Upper lobe of left lung (tissue), 6 donors: ENCODE results near the gene RUFY1. TPM values are rescaled to one million over a fixed set of nuclear protein-coding genes. Genes with fewer than 3 reads are reported as not detected.

Experiments used
- ATAC-seq, 2 donors: fragments of 200-7000 bp; cut with Tn5 transposase; one replicate each; pipeline ENCODE4 v1.9.1; 2022; ENCODE audit warnings: mild to moderate bottlenecking in 2 of 2, moderate library complexity in 2 of 2; ENCODE audit not compliant: low FRiP score in 2 of 2
- DNase-seq, 2 donors: peaks; one replicate each; pipeline ENCODE4 v3.0.0-alpha.2; 2019 to 2020
- H3K27ac ChIP-seq, 4 donors: fragments of 200-600 bp; sonication (generic); one replicate each; pipeline ENCODE4 v1.5.1; 2016 to 2019
- H3K27me3 ChIP-seq, 4 donors: fragments of 200-600 bp; sonication (generic); one replicate each; pipeline ENCODE4 v1.5.1; 2017 to 2019
- H3K36me3 ChIP-seq, 4 donors: fragments of 200-600 bp; sonication (generic); one replicate each; pipeline ENCODE4 v1.5.1; 2016 to 2019
- H3K4me1 ChIP-seq, 4 donors: fragments of 200-600 bp; sonication (generic); one replicate each; pipeline ENCODE4 v1.5.1; 2018 to 2019
- H3K4me3 ChIP-seq, 4 donors: fragments of 200-600 bp; sonication (generic); one replicate each; pipeline ENCODE4 v1.5.1; 2017 to 2019; ENCODE audit warnings: mild to moderate bottlenecking in 2 of 4, moderate library complexity in 1 of 4
- H3K9me3 ChIP-seq, 4 donors: fragments of 200-600 bp; sonication (generic); one replicate each; pipeline ENCODE4 v1.5.1; 2018 to 2019
- CTCF ChIP-seq, 6 experiments: fragments of 450-650 bp in 4 of 6; fragments of 200-600 bp in 2 of 6; sonication (generic) in 2 of 6; IDR thresholded peaks; one replicate each; pipeline ENCODE4 v1.5.1; 2016 to 2019; ENCODE audit warnings: antibody characterized with exemption in 6 of 6
- EP300 ChIP-seq, 4 donors: sonication (generic); formaldehyde crosslinking; IDR thresholded peaks; one replicate each; pipeline ENCODE4 v1.5.1; 2017; ENCODE audit warnings: antibody characterized with exemption in 4 of 4, control low read depth in 2 of 4
- POLR2A ChIP-seq, 4 donors: fragments of 450-650 bp; IDR thresholded peaks; one replicate each; pipeline ENCODE4 v1.5.1; 2016 to 2017; ENCODE audit warnings: antibody characterized with exemption in 4 of 4, mild to moderate bottlenecking in 2 of 4
- POLR2AphosphoS5 ChIP-seq, 2 donors: sonication (generic); formaldehyde crosslinking; IDR thresholded peaks; one replicate each; pipeline ENCODE4 v1.5.1; 2017; ENCODE audit warnings: antibody characterized with exemption in 2 of 2
- WGBS, 2 donors: methylation state at CpG; one replicate each; pipeline ENCODE4 v1.1.5; 2017 to 2018; 5-methylcytosine and 5-hydroxymethylcytosine counted together
- total RNA-seq, 6 donors: library from RNA; depleted of rRNA in 4 of 6; stranded (reverse); fragments of >200 nt in 4 of 6; gene quantifications; one replicate each; pipeline versions ENCODE4 v1.1.0 to v1.2.1, GENCODE V29; 2016 to 2021
- donor health status: DM: no; HTN: no; CAD: no; lungs with moderate emphysema.
- donor health status: DM: no; HTN: yes; CAD: no; lungs with severe emphysema.

RUFY1 gene
- total RNA-seq, 6 donors from 2014 or later: 42.3 to 128 (median 74.7) TPM

DNA sequence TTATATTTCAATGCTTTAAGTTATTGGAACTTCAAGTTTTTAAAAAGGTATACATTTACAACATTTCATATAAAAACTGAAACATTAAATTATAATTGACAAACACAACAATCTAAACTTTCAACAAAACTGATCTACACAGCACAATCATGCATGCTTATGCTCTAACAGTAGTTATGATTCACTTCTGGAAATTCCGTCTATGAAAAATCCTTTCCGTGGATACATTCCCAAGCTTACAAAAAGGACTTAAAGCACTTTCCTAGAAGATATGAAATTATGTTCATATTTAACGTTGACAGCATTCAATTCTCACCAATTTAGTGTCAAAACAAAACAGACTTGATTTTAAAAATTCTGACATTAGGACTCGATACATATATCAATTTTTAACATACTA lies 69.4 kb downstream of the RUFY1 start:
- H3K4me3 ChIP-seq: peak overlapping the region in 3 of 4 donors; percentile 8 to 94 (median 85)

GRCh38 chr5:179620293-179620692 lies 69.9 kb downstream of the RUFY1 start:
- TF ChIP-seq POLR2AphosphoS5 (IDR thresholded peaks at IDR 0.05): no peak
- no peak for TF ChIP-seq CTCF (IDR thresholded peaks at IDR 0.05)
- no peak for TF ChIP-seq EP300 (IDR thresholded peaks at IDR 0.05)
- TF ChIP-seq POLR2A (IDR thresholded peaks at IDR 0.05): no peak
- Histone ChIP-seq H3K27ac (peak overlapping the region in 1 of 4 donors; percentile 100), H3K4me3 (peak overlapping the region in 2 of 4 donors; percentile 85 to 94), H3K4me1 (peaks cover 61 to 76% (median 67%) of the 10 kb centered on the region in 4 donors), H3K27me3 (no peaks in the 10 kb centered on the region), H3K36me3 (peaks cover 33 to 72% (median 55%) of the 10 kb centered on the region in 4 donors), H3K9me3 (no peaks in the 10 kb centered on the region)
- ATAC-seq (no peak), DNase-seq (no peak)
- 0 to 3% methylated on average over 3 of the region's 3 CpGs for WGBS, 2 donors

More for the DNA sequence above, 69.4 kb downstream of the RUFY1 start:
- Histone ChIP-seq H3K27ac (no peak overlapping the region), H3K4me1 (peaks cover 59 to 78% (median 70%) of the 10 kb centered on the region in 4 donors), H3K36me3 (peaks cover 38 to 78% (median 60%) of the 10 kb centered on the region in 4 donors), H3K27me3 (no peaks in the 10 kb centered on the region), H3K9me3 (no peaks in the 10 kb centered on the region)
- TF ChIP-seq POLR2A (IDR thresholded peaks at IDR 0.05) (no peak), EP300 (IDR thresholded peaks at IDR 0.05) (no peak), POLR2AphosphoS5 (IDR thresholded peaks at IDR 0.05) (no peak), CTCF (IDR thresholded peaks at IDR 0.05) (no peak)
- 13 to 20% methylated on average over 4 of the region's 4 CpGs for WGBS, 2 donors
- DNase-seq: no peak
- ATAC-seq: no peak

- H3K4me3 ChIP-seq: peak overlapping the region in 3 of 4 donors; percentile 84 to 94 (median 85)
- TF ChIP-seq EP300 (IDR thresholded peaks at IDR 0.05) (no peak), POLR2A (IDR thresholded peaks at IDR 0.05) (no peak), POLR2AphosphoS5 (IDR thresholded peaks at IDR 0.05) (no peak), CTCF (IDR thresholded peaks at IDR 0.05) (no peak)
- H3K36me3 ChIP-seq: peaks cover 28 to 67% (median 50%) of the 10 kb centered on the region in 4 donors
- WGBS, 2 donors: 9 to 10% methylated on average over 5 of the region's 5 CpGs
- H3K27ac ChIP-seq: peak overlapping the region in 2 of 4 donors; percentile 8 to 100
- ATAC-seq (no peak), DNase-seq (no peak)
- no peaks in the 10 kb centered on the region for H3K9me3 ChIP-seq
- peaks cover 57 to 70% (median 63%) of the 10 kb centered on the region in 4 donors for H3K4me1 ChIP-seq
- H3K27me3 ChIP-seq: no peaks in the 10 kb centered on the region
These were observed 70.5 kb downstream of the RUFY1 start for GRCh38 chr5:179620703-179621350.

- Histone ChIP-seq H3K9me3 (no peaks in the 10 kb centered on the region), H3K36me3 (peaks cover 19 to 59% (median 42%) of the 10 kb centered on the region in 4 donors), H3K27me3 (no peaks in the 10 kb centered on the region), H3K4me3 (peak overlapping the region; percentile 84 to 94 (median 88)), H3K4me1 (peaks cover 50 to 63% (median 55%) of the 10 kb centered on the region in 4 donors), H3K27ac (peak overlapping the region; percentile 59 to 100 (median 79))
- ATAC-seq (no peak), DNase-seq (no peak)
- TF ChIP-seq EP300 (IDR thresholded peaks at IDR 0.05) (no peak), POLR2AphosphoS5 (IDR thresholded peaks at IDR 0.05) (no peak), CTCF (IDR thresholded peaks at IDR 0.05) (no peak), POLR2A (IDR thresholded peaks at IDR 0.05) (no peak)
- 4 to 11% methylated on average over 11 of the region's 11 CpGs for WGBS, 2 donors
These were observed 71.3 kb downstream of the RUFY1 start for GRCh38 chr5:179621551-179622214.
